Neural progenitor cell (in vitro differentiated cells): Measurements from ENCODE around the gene ZNF77. TPM values are rescaled to one million over a fixed set of nuclear protein-coding genes. Genes with fewer than 3 reads are reported as not detected.
A peak's percentile ranks its signal among the peaks of the same experiment; 100 is the strongest.

ENCODE experiments used
- DNase-seq: peaks from one replicate; pipeline ENCODE4 v3.0.0-alpha.2; 2016; ENCODE audit warnings: low spot score
- H2AFZ ChIP-seq: fragments of 200-600 bp; sonication (generic); replicated peaks from 2 replicates; pipeline ENCODE4 v1.6.1; 2016; ENCODE audit warnings: antibody characterized with exemption
- H3F3A ChIP-seq: fragments of 200-600 bp; sonication (generic); 2 replicates; pipeline ENCODE4 v1.6.1; 2016; ENCODE audit warnings: antibody characterized with exemption, low read depth
- H3K27ac ChIP-seq: fragments of 200-600 bp; sonication (generic); 2 replicates; pipeline ENCODE4 v1.5.1; 2016; ENCODE audit warnings: mild to moderate bottlenecking
- H3K27me3 ChIP-seq: fragments of 200-600 bp; sonication (generic); 2 replicates; pipeline ENCODE4 v1.6.1; 2016; ENCODE audit warnings: mild to moderate bottlenecking, moderate library complexity
- H3K36me3 ChIP-seq: fragments of 200-600 bp; sonication (generic); 2 replicates; pipeline ENCODE4 v1.5.1; 2016
- H3K4me1 ChIP-seq: fragments of 200-600 bp; sonication (generic); 2 replicates; pipeline ENCODE4 v1.6.1; 2016; ENCODE audit warnings: mixed run types
- H3K4me2 ChIP-seq: fragments of 200-600 bp; sonication (generic); 2 replicates; pipeline ENCODE4 v1.6.1; 2016
- H3K4me3 ChIP-seq: fragments of 200-600 bp; sonication (generic); 2 replicates; pipeline ENCODE4 v1.5.1; 2016
- H3K79me2 ChIP-seq: fragments of 200-600 bp; sonication (generic); 2 replicates; pipeline ENCODE4 v1.6.1; 2016; ENCODE audit warnings: low read depth
- H3K9ac ChIP-seq: fragments of 200-600 bp; sonication (generic); 2 replicates; pipeline ENCODE4 v1.6.1; 2016
- H3K9me3 ChIP-seq: fragments of 200-600 bp; sonication (generic); 2 replicates; pipeline ENCODE4 v1.5.1; 2016; ENCODE audit warnings: low read depth
- H4K20me1 ChIP-seq: fragments of 200-600 bp; sonication (generic); 2 replicates; pipeline ENCODE4 v1.6.1; 2016; ENCODE audit warnings: low read depth
- H3K27ac Mint-ChIP-seq: 3 replicates; pipeline ENCODE4 v1.8.0; 2021; ENCODE audit warnings: mixed read lengths
- H3K27me3 Mint-ChIP-seq: 2 replicates; pipeline ENCODE4 v1.8.0; 2022; ENCODE audit warnings: low read depth, mild to moderate bottlenecking, inconsistent platforms, moderate library complexity, mixed read lengths; ENCODE audit not compliant: insufficient read depth
- H3K36me3 Mint-ChIP-seq: 3 replicates; pipeline ENCODE4 v1.8.0; 2021; ENCODE audit warnings: mixed read lengths
- H3K4me1 Mint-ChIP-seq: 3 replicates; pipeline ENCODE4 v1.8.0; 2021; ENCODE audit warnings: mixed read lengths
- H3K4me3 Mint-ChIP-seq: 3 replicates; pipeline ENCODE4 v1.8.0; 2021; ENCODE audit warnings: mild to moderate bottlenecking, moderate library complexity, mixed read lengths
- H3K9me3 Mint-ChIP-seq: 3 replicates; pipeline ENCODE4 v1.8.0; 2020; ENCODE audit warnings: mixed read lengths
- CTCF ChIP-seq: fragments of 200-600 bp; sonication (generic); IDR thresholded peaks from 2 replicates; pipeline ENCODE4 v1.5.1; 2017; ENCODE audit warnings: antibody characterized with exemption, mild to moderate bottlenecking
- EZH2 ChIP-seq: fragments of 200-600 bp; sonication (generic); IDR thresholded peaks from 2 replicates; pipeline ENCODE4 v1.6.1; 2017; ENCODE audit warnings: antibody characterized with exemption, mild to moderate bottlenecking, moderate library complexity
- EZH2phosphoT487 ChIP-seq: fragments of 200-600 bp; sonication (generic); IDR thresholded peaks from 2 replicates; pipeline ENCODE4 v1.6.1; 2017; ENCODE audit warnings: antibody characterized with exemption
- total RNA-seq: library from RNA; depleted of rRNA; stranded (reverse); fragments of >200 nt; gene quantifications from 2 replicates; pipeline ENCODE4 v1.2.3, GENCODE V29; 2015; ENCODE audit warnings: low replicate concordance

Gene ZNF77
- total RNA-seq, 1 donor from 2014 or later: 6.5 TPM

- Histone ChIP-seq H3K27ac (no peak overlapping the region), H3K9ac (no peak overlapping the region), H3K79me2 (peaks cover 16% of the 10 kb centered on the region), H3K36me3 (no peaks in the 10 kb centered on the region), H3K4me1 (peaks cover 6% of the 10 kb centered on the region), H3K27me3 (no peaks in the 10 kb centered on the region), H3K9me3 (no peaks in the 10 kb centered on the region), H3K4me2 (no peak overlapping the region), H3K4me3 (no peak overlapping the region), H4K20me1 (peaks cover 13% of the 10 kb centered on the region), H2AFZ (no peak overlapping the region), H3F3A (peaks cover 4% of the 10 kb centered on the region)
- no peak for DNase-seq
- H3K4me3 Mint-ChIP-seq: no peak overlapping the region
- peaks cover 7% of the 10 kb centered on the region for H3K27me3 Mint-ChIP-seq
- TF ChIP-seq EZH2 (no peak), CTCF (no peak), EZH2phosphoT487 (no peak)
- no peaks in the 10 kb centered on the region for H3K9me3 Mint-ChIP-seq
- no peaks in the 10 kb centered on the region for H3K36me3 Mint-ChIP-seq
- no peak overlapping the region for H3K27ac Mint-ChIP-seq
- peaks cover 12% of the 10 kb centered on the region for H3K4me1 Mint-ChIP-seq
These were observed 8.2 kb upstream of the ZNF77 start for GRCh38 chr19:2952953-2953481.

GRCh38 chr19:2950286-2951124, 5.7 kb upstream of the ZNF77 start:
- peak; percentile 99 for DNase-seq
- Histone ChIP-seq H3K4me1 (peaks cover 6% of the 10 kb centered on the region), H3K9me3 (no peaks in the 10 kb centered on the region), H3K4me3 (peak overlapping the region; percentile 89), H2AFZ (peak overlapping the region; percentile 65), H3K36me3 (no peaks in the 10 kb centered on the region), H3F3A (peaks cover 24% of the 10 kb centered on the region), H3K9ac (peak overlapping the region; percentile 84), H3K27ac (peak overlapping the region; percentile 42), H4K20me1 (peaks cover 13% of the 10 kb centered on the region), H3K27me3 (no peaks in the 10 kb centered on the region), H3K4me2 (peak overlapping the region; percentile 95), H3K79me2 (peaks cover 16% of the 10 kb centered on the region)
- H3K4me1 Mint-ChIP-seq: peaks cover 12% of the 10 kb centered on the region
- peak overlapping the region; percentile 98 for H3K4me3 Mint-ChIP-seq
- TF ChIP-seq EZH2 (no peak), CTCF (no peak), EZH2phosphoT487 (no peak)
- H3K27me3 Mint-ChIP-seq: peaks cover 5% of the 10 kb centered on the region
- peaks cover 2% of the 10 kb centered on the region for H3K36me3 Mint-ChIP-seq
- peak overlapping the region; percentile 92 for H3K27ac Mint-ChIP-seq
- H3K9me3 Mint-ChIP-seq: no peaks in the 10 kb centered on the region

- TF ChIP-seq EZH2 (no peak), EZH2phosphoT487 (no peak), CTCF (no peak)
- H3K79me2 ChIP-seq: peaks cover 16% of the 10 kb centered on the region
- H3K9me3 ChIP-seq: no peaks in the 10 kb centered on the region
- H3K27me3 Mint-ChIP-seq: peaks cover 2% of the 10 kb centered on the region
- DNase-seq: no peak
- peaks cover 12% of the 10 kb centered on the region for H3K4me1 Mint-ChIP-seq
- peaks cover 13% of the 10 kb centered on the region for H4K20me1 ChIP-seq
- H3K4me3 ChIP-seq: peak overlapping the region; percentile 89
- no peaks in the 10 kb centered on the region for H3K36me3 ChIP-seq
- peak overlapping the region; percentile 65 for H2AFZ ChIP-seq
- H3K4me3 Mint-ChIP-seq: peak overlapping the region; percentile 98
- peak overlapping the region; percentile 42 for H3K27ac ChIP-seq
- peaks cover 2% of the 10 kb centered on the region for H3K36me3 Mint-ChIP-seq
- H3K27me3 ChIP-seq: no peaks in the 10 kb centered on the region
- H3K9ac ChIP-seq: peak overlapping the region; percentile 84
- peaks cover 25% of the 10 kb centered on the region for H3F3A ChIP-seq
- H3K27ac Mint-ChIP-seq: peak overlapping the region; percentile 92
- peak overlapping the region; percentile 95 for H3K4me2 ChIP-seq
- H3K4me1 ChIP-seq: peaks cover 6% of the 10 kb centered on the region
- no peaks in the 10 kb centered on the region for H3K9me3 Mint-ChIP-seq
These were observed 5.1 kb upstream of the ZNF77 start for GRCh38 chr19:2949939-2950285.
